HepG2 (cell line): ENCODE results near the gene ZC3H7B. TPM values are rescaled to one million over a fixed set of nuclear protein-coding genes. Genes with fewer than 3 reads are reported as not detected.
A peak's percentile ranks its signal among the peaks of the same experiment; 100 is the strongest.

Experiments
- AHDC1 ChIP-seq: sonication (generic); formaldehyde crosslinking; IDR thresholded peaks from 2 replicates; pipeline ENCODE4 v1.5.1; 2020; ENCODE audit warnings: mild to moderate bottlenecking, missing genetic modification reagents, borderline replicate concordance
- CHD2 ChIP-seq: IDR thresholded peaks from 2 replicates; pipeline ENCODE4 v1.6.1; 2011; ENCODE audit warnings: low read depth, low read length, improper control_type of control experiment
- ELK4 ChIP-seq: sonication (generic); formaldehyde crosslinking; IDR thresholded peaks from 2 replicates; pipeline ENCODE4 v1.9.0; 2021; ENCODE audit warnings: missing genetic modification reagents, borderline replicate concordance
- ETS1 ChIP-seq: sonication (generic); formaldehyde crosslinking; IDR thresholded peaks from 2 replicates; pipeline ENCODE4 v1.4.0; 2020; ENCODE audit warnings: missing genetic modification reagents
- FIP1L1 ChIP-seq: fragments of 200-400 bp; formaldehyde crosslinking; IDR thresholded peaks from 2 replicates; pipeline ENCODE4 v1.6.1; 2018; ENCODE audit warnings: low read depth, mild to moderate bottlenecking, low read length, moderate library complexity, borderline replicate concordance; ENCODE audit not compliant: insufficient read depth
- JUNB ChIP-seq: sonication (generic); formaldehyde crosslinking; IDR thresholded peaks from 2 replicates; pipeline ENCODE4 v1.8.0; 2022; ENCODE audit warnings: missing genetic modification reagents, mild to moderate bottlenecking, borderline replicate concordance
- KLF13 ChIP-seq: sonication (generic); formaldehyde crosslinking; IDR thresholded peaks from 2 replicates; pipeline ENCODE4 v1.4.0; 2020; ENCODE audit warnings: mild to moderate bottlenecking, missing genetic modification reagents
- MEIS1 ChIP-seq: sonication (generic); formaldehyde crosslinking; IDR thresholded peaks from 2 replicates; pipeline ENCODE4 v1.9.0; 2021; ENCODE audit warnings: mild to moderate bottlenecking, missing genetic modification reagents, moderate library complexity, borderline replicate concordance
- MIER2 ChIP-seq: IDR thresholded peaks from 2 replicates; pipeline ENCODE4 v1.6.1; 2016; ENCODE audit warnings: missing biosample characterization, missing genetic modification reagents
- NR2F6 ChIP-seq, 2 experiments: IDR thresholded peaks; 2 replicates each; pipeline ENCODE4 v1.6.1; 2016; ENCODE audit warnings: antibody characterized with exemption in 1 of 2, mild to moderate bottlenecking in 1 of 2
- RBAK ChIP-seq: sonication (generic); formaldehyde crosslinking; IDR thresholded peaks from 2 replicates; pipeline ENCODE4 v1.5.1; 2020; ENCODE audit warnings: mild to moderate bottlenecking, missing genetic modification reagents
- REL ChIP-seq: sonication (generic); formaldehyde crosslinking; conservative IDR thresholded peaks from 2 replicates; pipeline ENCODE4 v1.8.0; 2022; ENCODE audit warnings: mild to moderate bottlenecking, missing genetic modification reagents, moderate library complexity
- SMARCC2 ChIP-seq: fragments of 450-650 bp; IDR thresholded peaks from 2 replicates; pipeline ENCODE4 v1.6.1; 2017; ENCODE audit warnings: antibody characterized with exemption, mild to moderate bottlenecking
- TBL1XR1 ChIP-seq: fragments of 150-350 bp; IDR thresholded peaks from 2 replicates; pipeline ENCODE4 v1.6.1; 2014; ENCODE audit warnings: borderline replicate concordance, low read length; ENCODE audit not compliant: partially characterized antibody
- TCF7L2 ChIP-seq: IDR thresholded peaks from 2 replicates; pipeline ENCODE4 v1.6.1; 2011; ENCODE audit warnings: mild to moderate bottlenecking, low read depth, low read length, moderate library complexity
- YY1 ChIP-seq: IDR thresholded peaks from 2 replicates; pipeline ENCODE4 v1.6.1; 2011; ENCODE audit warnings: low read length, low read depth, moderate library complexity, mild to moderate bottlenecking; ENCODE audit not compliant: insufficient read depth, insufficient replicate concordance
- ZBTB43 ChIP-seq: sonication (generic); formaldehyde crosslinking; conservative IDR thresholded peaks from 2 replicates; pipeline ENCODE4 v1.4.0; 2020; ENCODE audit warnings: missing genetic modification reagents
- ZNF205 ChIP-seq: IDR thresholded peaks from 2 replicates; pipeline ENCODE4 v1.6.1; 2018; ENCODE audit warnings: missing biosample characterization, missing genetic modification reagents
- ZNF234 ChIP-seq: sonication (generic); formaldehyde crosslinking; conservative IDR thresholded peaks from 2 replicates; pipeline ENCODE4 v1.5.1; 2020; ENCODE audit warnings: mild to moderate bottlenecking, missing genetic modification reagents
- ZNF44 ChIP-seq: sonication (generic); formaldehyde crosslinking; IDR thresholded peaks from 2 replicates; pipeline ENCODE4 v1.5.1; 2020; ENCODE audit warnings: mild to moderate bottlenecking, missing genetic modification reagents
- ZNF775 ChIP-seq: sonication (generic); formaldehyde crosslinking; IDR thresholded peaks from 2 replicates; pipeline ENCODE4 v1.4.0; 2020; ENCODE audit warnings: missing genetic modification reagents, mild to moderate bottlenecking, moderate library complexity, borderline replicate concordance
- polyA plus RNA-seq, 8 experiments: library from polyadenylated mRNA; depleted of rRNA in 3 of 8; stranded (reverse) in 7 of 8; unstranded in 1 of 8; fragments of >200 nt; fragmentation: Illumina TruSeq in 4 of 8; extraction: Trizol in 4 of 8; gene quantifications; 2 replicates each; pipeline versions ENCODE4 v1.2.1 to v1.2.3, GENCODE V29; 2011 to 2016; ENCODE audit warnings: low read depth in 4 of 8, missing spikeins in 1 of 8, mixed read lengths in 1 of 8; ENCODE audit not compliant: insufficient read depth in 1 of 8
- total RNA-seq, 5 experiments: library from RNA; depleted of rRNA; stranded (reverse); fragments of >200 nt; fragmentation: Illumina TruSeq; extraction: Trizol; gene quantifications; 2 replicates each; pipeline ENCODE4 v1.2.3, GENCODE V29; 2016; ENCODE audit warnings: low read depth in 1 of 5

The ZC3H7B gene
- total and polyA plus RNA-seq, 2 of the 13 experiments (the other 11 are each of a cell fraction or from before 2014, with no cell fraction given) = 26.4 to 37.2 TPM

- TF ChIP-seq ZBTB43 (no peak), ETS1 (CRISPR knock-in tag) (no peak), SMARCC2 (no peak), TBL1XR1 (no peak), CHD2 (no peak), YY1 (no peak), KLF13 (CRISPR knock-in tag) (no peak), FIP1L1 (no peak), ZNF775 (CRISPR knock-in tag) (no peak), ZNF234 (CRISPR knock-in tag) (no peak), MEIS1 (no peak), AHDC1 (CRISPR knock-in tag) (peak; percentile 9; the same call in 1 of the 2 replicates), JUNB (CRISPR knock-in tag) (peak; percentile 92), ZNF44 (no peak), NR2F6 (IDR thresholded peaks at IDR 0.05) (no peak), NR2F6 (CRISPR knock-in tag; IDR thresholded peaks at IDR 0.05) (peak; percentile 48; the same call in 1 of the 2 replicates), REL (CRISPR knock-in tag) (no peak), RBAK (CRISPR knock-in tag) (no peak), TCF7L2 (no peak), ELK4 (no peak), MIER2 (CRISPR knock-in tag) (peak; percentile 16; the same call in 1 of the 2 replicates), ZNF205 (CRISPR knock-in tag) (0 out of 2 replicates have a peak, but pooled peaks have one; percentile 26)
These were observed 12.9 kb upstream of the ZC3H7B start (continued) for GRCh38 chr22:41288245-41288946.
